Skin of body (tissue), 2 donors: ENCODE measurements around the gene EPHA10. TPM values are rescaled to one million over a fixed set of nuclear protein-coding genes. Genes with fewer than 3 reads are reported as not detected.
"Not testable (repeated sequence)": the region's sequence is repeated elsewhere in the genome, so short reads cannot be mapped to it uniquely, and the experiment has no call there.

Experiments
- DNase-seq: peaks from one replicate; lab custom pipeline; 2025; lab: John Stamatoyannopoulos, UW
- total RNA-seq: library from RNA; depleted of rRNA; stranded (reverse); fragments of >200 nt; gene quantifications from one replicate; pipeline ENCODE4 v1.2.3, GENCODE V29; 2014

EPHA10 gene
- total RNA-seq, 1 donor from 2014 or later, result 0.49 TPM

DNA sequence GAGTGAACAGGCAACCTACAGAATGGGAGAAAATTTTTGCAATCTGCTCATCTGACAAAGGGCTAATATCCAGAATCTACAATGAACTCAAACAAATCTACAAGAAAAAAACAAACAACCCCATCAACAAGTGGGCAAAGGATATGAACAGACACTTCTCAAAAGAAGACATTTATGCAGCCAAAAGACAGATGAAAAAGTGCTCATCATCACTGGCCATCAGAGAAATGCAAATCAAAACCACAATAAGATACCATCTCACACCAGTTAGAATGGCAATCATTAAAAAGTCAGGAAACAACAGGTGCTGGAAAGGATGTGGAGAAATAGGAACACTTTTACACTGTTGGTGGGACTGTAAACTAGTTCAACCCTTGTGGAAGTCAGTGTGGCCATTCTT is 6.5 kb upstream of the EPHA10 start:
- not testable (repeated sequence) for DNase-seq

- no peak for DNase-seq
Measured at GRCh38 chr1:37767488-37767887, 2.6 kb upstream of the EPHA10 start.

GRCh38 chr1:37765916-37766664 is 1.2 kb upstream of the EPHA10 start:
- no peak for DNase-seq

GRCh38 chr1:37764414-37764825 is 500 bp downstream of the EPHA10 start:
- DNase-seq, result peak; percentile 14

GRCh38 chr1:37763791-37764413 is 1.0 kb downstream of the EPHA10 start:
- no peak for DNase-seq

DNA sequence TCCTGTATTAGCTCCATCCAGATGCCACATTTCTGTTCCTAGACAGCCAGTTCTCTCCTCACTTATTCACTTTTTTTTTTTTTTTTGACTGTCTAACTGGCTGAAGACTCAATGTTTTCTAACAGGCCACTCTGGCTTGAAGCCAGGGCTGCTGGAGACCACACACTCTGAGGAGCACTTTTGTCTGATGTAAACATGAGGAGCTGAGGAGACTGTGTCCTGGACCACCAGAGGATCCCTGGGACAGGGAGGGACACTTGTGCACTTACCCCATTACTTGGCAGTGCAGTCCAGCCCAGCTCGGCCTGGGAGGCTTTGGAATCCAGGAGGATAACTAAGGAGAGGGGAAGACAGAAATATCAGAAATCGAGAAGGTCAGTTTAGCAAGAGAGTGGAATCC is 2.4 kb downstream of the EPHA10 start:
- no peak for DNase-seq

DNA sequence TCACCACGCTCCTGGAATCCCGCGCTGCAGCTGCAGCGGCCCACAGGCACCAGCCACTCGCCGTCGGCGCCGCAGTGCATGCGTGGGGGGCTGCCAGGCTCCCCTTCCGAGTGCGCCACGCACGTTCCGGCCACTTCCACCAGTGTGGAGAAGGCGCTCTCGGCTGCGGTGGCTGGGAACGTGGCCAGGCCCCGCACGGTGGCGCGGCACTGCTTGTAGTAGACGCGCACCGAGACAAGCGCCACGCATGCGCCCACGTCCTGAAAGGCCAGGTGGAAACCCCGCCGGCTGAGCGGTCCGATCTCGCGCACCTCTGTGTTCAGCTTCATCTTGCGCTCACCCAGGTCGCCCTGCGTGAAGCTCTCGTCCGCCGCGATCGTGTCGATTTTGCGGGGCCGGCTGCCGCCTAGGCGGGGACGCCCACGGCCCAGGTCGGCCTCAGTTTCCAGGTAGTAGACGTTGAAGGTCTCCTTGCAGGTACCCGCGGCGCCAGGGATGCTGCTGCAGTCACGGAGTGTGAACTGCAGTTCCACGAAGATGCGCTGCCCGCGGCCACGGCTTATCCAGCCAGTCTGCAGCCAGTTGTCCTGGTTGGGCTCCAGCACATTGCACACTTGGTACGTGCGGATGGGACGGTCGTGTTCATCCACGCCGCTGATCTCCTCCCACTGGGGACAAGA is 3.4 kb downstream of the EPHA10 start:
- DNase-seq, result no peak

DNA sequence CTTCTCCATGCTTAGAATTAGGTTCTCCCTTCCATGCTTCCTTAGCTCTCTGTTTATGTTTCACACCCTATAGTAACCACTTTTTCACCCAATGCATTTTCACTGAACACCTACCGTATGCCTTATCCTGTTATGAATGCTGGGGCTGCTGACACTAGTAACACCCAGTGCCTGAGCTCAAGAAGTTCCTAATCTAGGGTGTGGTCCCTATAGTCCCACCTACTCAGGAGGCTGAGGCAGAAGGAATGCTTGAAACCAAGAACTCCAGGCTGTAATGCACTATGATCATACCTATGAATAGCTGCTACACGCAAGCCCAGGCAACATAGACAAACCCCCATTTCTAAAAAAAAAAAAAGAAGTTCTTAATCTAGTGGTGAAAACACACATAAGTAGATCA is 5.5 kb downstream of the EPHA10 start:
- no peak for DNase-seq

DNA sequence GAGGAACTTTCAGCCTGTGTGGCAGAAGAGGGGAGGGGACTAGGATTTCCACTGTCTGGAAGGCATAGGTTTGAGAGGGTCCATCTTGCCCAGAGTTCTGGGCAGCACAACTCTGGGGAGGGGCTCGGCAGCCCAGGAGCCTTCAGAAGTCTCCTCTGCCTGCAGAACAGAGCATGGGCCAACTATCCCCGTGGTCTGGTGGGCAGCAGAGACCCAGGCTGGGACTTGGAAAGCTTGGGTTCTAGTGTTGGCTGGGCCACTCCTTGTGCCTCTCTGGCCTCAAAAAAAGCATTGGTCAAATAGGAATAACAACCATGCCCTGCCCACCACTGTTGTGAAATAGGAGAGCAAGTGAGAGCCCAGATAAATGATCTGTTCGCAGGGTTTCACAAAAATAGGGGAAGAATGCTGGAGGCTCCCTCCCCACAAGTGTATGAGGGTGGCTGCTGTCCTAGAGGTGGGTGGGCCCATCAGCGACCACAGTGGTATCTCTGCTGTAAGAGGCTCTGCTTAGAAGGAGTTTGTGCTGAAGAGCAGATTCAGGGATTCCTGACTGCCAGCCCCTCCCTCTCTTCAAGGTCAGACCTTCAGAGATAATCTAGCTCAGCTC is 8.9 kb downstream of the EPHA10 start:
- no peak for DNase-seq

DNA sequence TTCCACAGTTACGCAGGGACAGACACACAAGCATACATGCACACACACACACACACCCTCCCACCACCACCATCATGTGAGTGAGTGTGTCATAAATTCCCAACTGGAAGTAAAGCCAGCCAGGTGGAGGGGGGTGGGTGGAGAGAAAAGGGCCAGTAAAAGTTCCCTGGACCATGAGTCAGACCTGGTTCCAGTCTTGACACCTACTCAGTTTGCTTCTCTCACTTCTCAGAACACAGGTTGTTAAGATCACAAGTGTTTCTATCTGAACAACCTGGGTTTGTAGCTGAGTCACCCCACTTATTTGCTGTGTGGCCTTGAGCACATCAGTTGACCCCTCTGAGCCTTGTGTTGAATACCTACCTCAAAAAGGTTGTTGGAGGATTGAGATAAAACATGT is 9.6 kb downstream of the EPHA10 start:
- DNase-seq, result no peak

GRCh38 chr1:37753473-37754321 is 11.2 kb downstream of the EPHA10 start:
- DNase-seq, result no peak

DNA sequence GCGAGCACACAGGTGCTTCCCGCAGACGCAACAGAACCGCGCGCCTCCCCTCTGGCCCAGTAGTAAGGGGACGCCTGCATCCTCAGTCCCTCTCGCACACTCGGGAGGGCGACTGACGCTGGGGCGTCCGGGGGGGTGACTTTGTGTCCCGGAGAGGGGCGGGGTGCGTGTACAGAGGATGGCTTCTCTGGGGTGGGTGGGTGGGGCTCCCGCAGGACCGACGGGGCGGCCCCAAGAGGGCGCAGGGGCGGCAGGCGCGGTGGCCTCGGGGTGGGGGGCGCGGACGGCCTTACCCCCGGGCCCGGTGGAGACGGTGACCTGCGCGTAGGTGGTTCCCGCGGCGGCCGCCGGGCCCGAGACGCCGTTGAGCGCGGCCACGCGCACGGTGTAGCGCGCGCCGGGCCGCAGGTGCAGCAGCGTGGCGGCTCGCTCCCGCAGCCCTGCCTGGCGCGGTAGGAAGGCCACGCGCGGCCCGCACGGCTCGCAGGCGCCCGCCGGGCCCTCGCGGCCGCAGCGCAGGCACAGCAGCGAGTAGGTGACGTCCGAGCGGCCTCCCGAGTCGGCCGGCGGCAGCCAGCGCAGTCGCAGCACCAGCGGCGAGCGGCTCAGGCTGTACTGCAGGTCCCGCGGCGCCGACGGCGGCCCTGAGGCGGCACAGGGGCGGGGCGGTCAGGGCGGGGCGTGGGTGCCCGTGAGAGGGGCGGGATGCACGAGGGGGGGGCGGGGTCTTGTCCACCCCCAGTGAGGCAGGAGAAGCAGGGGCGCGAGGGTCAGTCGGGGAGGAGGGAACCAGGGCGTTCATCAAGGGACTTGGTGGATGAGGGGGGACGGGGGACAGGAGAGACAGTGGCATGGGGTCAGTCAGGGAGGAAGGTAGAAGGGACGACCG is 12.1 kb downstream of the EPHA10 start:
- no peak for DNase-seq

- DNase-seq, result no peak
Measured at GRCh38 chr1:37752213-37752582, 12.7 kb downstream of the EPHA10 start.

GRCh38 chr1:37748565-37748964 is 16.4 kb downstream of the EPHA10 start:
- DNase-seq, result no peak

DNA sequence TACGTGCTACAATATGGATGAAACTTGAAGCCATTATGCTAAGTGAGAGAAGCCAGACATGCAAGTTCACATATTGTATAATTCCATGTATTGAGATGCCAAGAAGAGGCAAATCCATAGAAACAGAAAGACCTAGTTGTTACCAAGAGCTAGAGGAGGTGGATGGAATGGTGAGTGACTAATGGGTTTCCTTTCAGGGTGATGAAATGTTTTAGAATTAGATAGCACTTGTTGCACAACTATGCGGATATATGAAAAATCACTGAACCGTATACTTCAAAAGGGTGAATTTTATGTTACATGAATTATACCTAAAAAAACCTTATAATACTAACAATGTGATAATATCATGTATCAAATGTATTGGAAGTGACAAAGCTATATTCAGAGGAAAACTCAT is 18.1 kb downstream of the EPHA10 start:
- no peak for DNase-seq

DNA sequence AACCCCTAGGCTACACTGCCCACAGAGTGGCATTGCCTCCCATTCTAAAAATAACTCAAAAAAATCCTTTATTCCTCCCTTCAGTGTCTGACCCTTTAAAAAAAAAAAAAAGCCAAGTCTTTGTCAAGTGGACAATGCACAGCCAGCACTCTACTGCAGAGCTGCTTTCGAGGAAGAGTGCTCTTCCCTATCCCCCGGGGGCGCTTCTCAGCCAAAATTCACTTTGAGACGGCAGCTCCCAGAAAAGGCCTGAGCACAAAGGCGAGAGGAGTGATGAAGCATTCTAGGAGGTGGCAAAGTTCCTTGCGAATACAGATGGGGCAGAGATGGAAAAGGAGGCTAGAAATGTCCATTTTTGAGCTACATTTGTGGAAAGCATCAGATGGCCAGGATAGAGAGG is 23.3 kb downstream of the EPHA10 start:
- DNase-seq, result no peak

DNA sequence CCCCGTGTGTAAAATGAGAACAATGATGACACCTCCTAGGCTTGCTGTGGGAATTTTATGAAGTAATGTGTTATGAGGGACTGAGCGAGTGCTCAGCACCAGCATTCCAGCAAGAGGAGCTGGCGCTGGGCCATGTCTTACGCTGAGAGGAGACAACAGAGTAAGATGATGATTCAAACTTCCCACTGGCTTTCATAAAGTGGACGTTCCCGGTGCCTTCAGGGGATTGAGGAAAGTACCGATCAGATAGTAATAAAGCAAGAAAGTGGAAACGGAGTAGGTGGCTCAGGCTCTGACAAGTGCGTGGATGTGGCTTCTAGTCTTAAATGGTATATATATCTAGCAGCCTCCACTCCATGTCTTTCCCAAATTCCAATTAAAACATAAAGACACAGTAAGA is 23.8 kb downstream of the EPHA10 start:
- DNase-seq, result no peak

DNA sequence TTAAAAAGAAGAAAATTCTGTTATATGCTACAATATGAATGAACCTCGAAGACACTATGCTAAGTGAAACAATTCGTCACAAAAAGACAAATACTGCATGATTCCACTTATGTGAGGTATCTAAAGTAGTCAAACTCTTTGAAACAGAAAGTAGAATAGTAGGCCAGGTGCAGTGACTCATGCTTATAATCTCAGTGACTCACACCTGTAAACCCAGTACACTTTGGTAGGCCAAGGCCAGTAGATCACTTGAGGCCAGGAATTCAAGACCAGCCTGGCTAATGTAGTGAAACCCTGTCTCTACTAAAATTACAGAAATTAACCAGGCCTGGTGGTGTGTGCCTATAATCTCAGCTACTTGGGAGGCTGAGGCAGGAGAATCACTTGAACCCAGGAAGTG is 25.7 kb downstream of the EPHA10 start:
- DNase-seq, result no peak

- DNase-seq, result not testable (repeated sequence)
Measured at GRCh38 chr1:37738619-37739018, 26.3 kb downstream of the EPHA10 start.

DNA sequence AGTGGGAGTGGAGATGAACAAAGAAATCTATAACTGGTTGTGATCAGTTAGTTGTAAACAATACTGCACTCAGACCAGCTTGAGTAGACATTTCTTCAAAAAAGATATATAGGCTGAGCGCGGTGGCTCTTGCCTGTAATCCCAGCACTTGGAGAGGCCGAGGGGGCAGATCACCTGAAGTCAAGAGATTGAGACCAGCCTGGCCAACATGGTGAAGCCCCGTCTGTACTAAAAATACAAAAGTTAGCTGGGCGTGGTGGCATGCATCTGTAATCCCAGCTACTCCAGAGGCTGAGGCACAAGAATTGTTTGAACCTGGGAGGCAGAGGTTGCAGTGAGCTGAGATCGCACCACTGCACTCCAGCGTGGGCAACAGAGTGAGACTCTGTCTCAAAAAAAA is 26.9 kb downstream of the EPHA10 start:
- not testable (repeated sequence) for DNase-seq
